ENCODE results near the gene RHNO1.

RHNO1 gene

DNA sequence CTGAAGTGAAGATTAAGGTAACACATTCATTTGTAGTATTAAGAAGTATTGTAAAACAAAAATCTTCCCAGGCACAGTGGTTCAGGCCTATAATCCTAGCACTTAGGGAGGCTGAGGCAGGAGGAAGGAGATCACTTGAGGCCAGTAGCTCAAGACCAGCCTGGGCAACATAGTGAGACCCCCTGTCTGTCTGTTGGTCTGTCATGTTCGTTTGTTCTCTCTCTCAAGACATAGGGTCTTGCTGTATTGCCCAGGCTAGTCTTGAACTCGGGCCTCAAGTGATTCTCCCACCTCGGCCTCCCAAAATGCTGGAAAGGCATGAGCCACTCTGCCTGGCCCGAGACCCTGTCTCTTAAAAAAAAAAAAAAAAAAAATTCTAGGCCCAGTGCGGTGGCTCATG, 20.4 kb downstream of the RHNO1 start:
- Histone ChIP-seq H3K79me2 (ENCODE audit: insufficient read depth, low read length) (no peaks in the 10 kb centered on the region), H3K27me3 (ENCODE audit: insufficient read depth, low read length) (no peaks in the 10 kb centered on the region), H3F3A (ENCODE audit: insufficient read depth, low read length) (no peaks in the 10 kb centered on the region; the same call in 1 of the 2 replicates), H4K20me1 (ENCODE audit: insufficient read depth, low read length) (no peaks in the 10 kb centered on the region), H3K9me3 (ENCODE audit: low read length) (no peaks in the 10 kb centered on the region), H3K4me1 (ENCODE audit: insufficient read depth, low read length, severe bottlenecking) (no peaks in the 10 kb centered on the region), H3K36me3 (ENCODE audit: insufficient read depth, low read length) (no peaks in the 10 kb centered on the region), H3K27ac (ENCODE audit: low read depth, low read length, poor library complexity, severe bottlenecking) (no peak overlapping the region), H3K9me2 (ENCODE audit: low read depth, low read length) (no peaks in the 10 kb centered on the region), H3K9ac (ENCODE audit: low read length) (no peak overlapping the region), H2AFZ (ENCODE audit: low read length) (no peak overlapping the region), H3K4me3 (ENCODE audit: low read depth, low read length, poor library complexity, severe bottlenecking) (no peak overlapping the region), H3K4me2 (ENCODE audit: low read length) (no peak overlapping the region)
- TF ChIP-seq, protein P1, sequence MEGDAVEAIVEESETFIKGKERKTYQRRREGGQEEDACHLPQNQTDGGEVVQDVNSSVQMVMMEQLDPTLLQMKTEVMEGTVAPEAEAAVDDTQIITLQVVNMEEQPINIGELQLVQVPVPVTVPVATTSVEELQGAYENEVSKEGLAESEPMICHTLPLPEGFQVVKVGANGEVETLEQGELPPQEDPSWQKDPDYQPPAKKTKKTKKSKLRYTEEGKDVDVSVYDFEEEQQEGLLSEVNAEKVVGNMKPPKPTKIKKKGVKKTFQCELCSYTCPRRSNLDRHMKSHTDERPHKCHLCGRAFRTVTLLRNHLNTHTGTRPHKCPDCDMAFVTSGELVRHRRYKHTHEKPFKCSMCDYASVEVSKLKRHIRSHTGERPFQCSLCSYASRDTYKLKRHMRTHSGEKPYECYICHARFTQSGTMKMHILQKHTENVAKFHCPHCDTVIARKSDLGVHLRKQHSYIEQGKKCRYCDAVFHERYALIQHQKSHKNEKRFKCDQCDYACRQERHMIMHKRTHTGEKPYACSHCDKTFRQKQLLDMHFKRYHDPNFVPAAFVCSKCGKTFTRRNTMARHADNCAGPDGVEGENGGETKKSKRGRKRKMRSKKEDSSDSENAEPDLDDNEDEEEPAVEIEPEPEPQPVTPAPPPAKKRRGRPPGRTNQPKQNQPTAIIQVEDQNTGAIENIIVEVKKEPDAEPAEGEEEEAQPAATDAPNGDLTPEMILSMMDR (IDR thresholded peaks at IDR 0.05; ENCODE audit: low read length) = no peak
- TF ChIP-seq EZH2 (IDR thresholded peaks at IDR 0.05; ENCODE audit: borderline replicate concordance, low read length) = no peak

DNA sequence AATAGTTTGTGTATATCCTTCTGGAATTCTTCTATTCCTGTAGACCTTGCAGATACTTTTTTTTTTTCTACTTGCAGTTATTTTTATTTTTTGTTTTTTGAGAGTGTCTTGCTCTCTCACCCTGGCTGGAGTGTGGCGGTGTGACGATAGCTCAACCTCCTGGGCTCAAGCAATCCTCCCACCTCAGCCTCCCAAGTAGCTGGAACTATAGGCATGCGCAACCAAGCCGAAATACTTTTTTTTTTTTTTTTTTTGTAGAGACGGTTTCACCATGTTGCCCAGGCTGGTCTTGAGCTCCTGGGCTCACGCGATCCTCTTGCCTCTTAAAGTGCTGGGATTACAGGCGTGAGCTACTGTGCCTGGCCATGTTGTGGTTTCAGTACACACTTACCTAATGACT, 23.6 kb downstream of the RHNO1 start:
- no peak for TF ChIP-seq EZH2 (IDR thresholded peaks at IDR 0.05; ENCODE audit: borderline replicate concordance, low read length)
- TF ChIP-seq, protein P1 (IDR thresholded peaks at IDR 0.05; ENCODE audit: low read length) = no peak
- H3K9ac ChIP-seq (ENCODE audit: low read length) = no peak overlapping the region

DNA sequence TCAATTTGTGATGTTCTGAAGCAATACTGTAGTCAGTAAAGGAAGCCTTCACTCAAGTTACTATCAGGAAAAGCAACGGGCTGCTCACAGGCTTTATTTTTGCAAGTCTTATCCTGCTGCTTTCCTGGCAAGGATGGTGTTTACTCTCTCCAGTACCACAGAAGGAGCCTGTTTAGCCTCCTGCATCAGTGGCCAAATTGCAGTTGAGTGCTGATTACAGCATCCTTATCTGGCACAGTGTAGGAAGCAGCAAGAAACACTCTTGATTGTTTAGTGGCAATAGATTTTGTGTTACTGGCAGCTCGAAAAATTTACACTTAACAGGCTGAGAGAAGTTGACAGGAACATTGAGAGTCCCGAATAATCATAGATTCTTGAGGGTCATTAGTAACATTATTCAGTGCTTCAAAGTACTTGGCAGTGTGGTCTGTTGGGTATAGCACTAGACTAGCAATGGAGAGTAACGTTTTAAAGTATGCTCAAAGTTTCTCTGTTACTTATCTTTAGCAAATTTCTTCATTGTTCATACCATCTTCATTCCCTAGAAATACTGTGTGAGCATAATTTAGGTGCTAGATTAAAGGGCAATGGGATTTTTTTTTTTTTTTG, 25.4 kb downstream of the RHNO1 start:
- Histone ChIP-seq H3K9me2 (ENCODE audit: low read depth, low read length) (no peaks in the 10 kb centered on the region), H3K27ac (ENCODE audit: low read depth, low read length, poor library complexity, severe bottlenecking) (no peak overlapping the region), H2AFZ (ENCODE audit: low read length) (no peak overlapping the region), H3K4me3 (ENCODE audit: low read depth, low read length, poor library complexity, severe bottlenecking) (no peak overlapping the region), H3K9me3 (ENCODE audit: low read length) (no peaks in the 10 kb centered on the region), H3K4me1 (ENCODE audit: insufficient read depth, low read length, severe bottlenecking) (peaks cover 11% of the 10 kb centered on the region), H4K20me1 (ENCODE audit: insufficient read depth, low read length) (no peaks in the 10 kb centered on the region), H3K36me3 (ENCODE audit: insufficient read depth, low read length) (no peaks in the 10 kb centered on the region), H3K79me2 (ENCODE audit: insufficient read depth, low read length) (no peaks in the 10 kb centered on the region), H3K27me3 (ENCODE audit: insufficient read depth, low read length) (no peaks in the 10 kb centered on the region), H3K9ac (ENCODE audit: low read length) (no peak overlapping the region), H3K4me2 (ENCODE audit: low read length) (no peak overlapping the region), H3F3A (ENCODE audit: insufficient read depth, low read length) (no peaks in the 10 kb centered on the region)
- TF ChIP-seq, protein P1 (IDR thresholded peaks at IDR 0.05; ENCODE audit: low read length) = no peak
- no peak for TF ChIP-seq EZH2 (IDR thresholded peaks at IDR 0.05; ENCODE audit: borderline replicate concordance, low read length)

More for the DNA sequence above, 23.6 kb downstream of the RHNO1 start:
- Histone ChIP-seq H3K27me3 (ENCODE audit: insufficient read depth, low read length) (no peaks in the 10 kb centered on the region), H3K27ac (ENCODE audit: low read depth, low read length, poor library complexity, severe bottlenecking) (no peak overlapping the region), H3K9me2 (ENCODE audit: low read depth, low read length) (no peaks in the 10 kb centered on the region), H3K9me3 (ENCODE audit: low read length) (no peaks in the 10 kb centered on the region), H3K4me2 (ENCODE audit: low read length) (no peak overlapping the region), H3K36me3 (ENCODE audit: insufficient read depth, low read length) (no peaks in the 10 kb centered on the region), H3K4me3 (ENCODE audit: low read depth, low read length, poor library complexity, severe bottlenecking) (no peak overlapping the region), H3K79me2 (ENCODE audit: insufficient read depth, low read length) (no peaks in the 10 kb centered on the region), H2AFZ (ENCODE audit: low read length) (no peak overlapping the region), H3F3A (ENCODE audit: insufficient read depth, low read length) (no peaks in the 10 kb centered on the region; the same call in 1 of the 2 replicates), H3K4me1 (ENCODE audit: insufficient read depth, low read length, severe bottlenecking) (peaks cover 11% of the 10 kb centered on the region), H4K20me1 (ENCODE audit: insufficient read depth, low read length) (no peaks in the 10 kb centered on the region)

All from OCI-LY1 (cell line).